GM21717 (cell line): ENCODE results near the gene XXYLT1.

Experiments
- ATAC-seq: cut with Tn5 transposase; IDR thresholded peaks from one replicate; pipeline ENCODE4 v1.9.1; 2021; ENCODE audit warnings: mild to moderate bottlenecking, moderate library complexity; ENCODE audit not compliant: unreplicated experiment

The XXYLT1 gene

DNA sequence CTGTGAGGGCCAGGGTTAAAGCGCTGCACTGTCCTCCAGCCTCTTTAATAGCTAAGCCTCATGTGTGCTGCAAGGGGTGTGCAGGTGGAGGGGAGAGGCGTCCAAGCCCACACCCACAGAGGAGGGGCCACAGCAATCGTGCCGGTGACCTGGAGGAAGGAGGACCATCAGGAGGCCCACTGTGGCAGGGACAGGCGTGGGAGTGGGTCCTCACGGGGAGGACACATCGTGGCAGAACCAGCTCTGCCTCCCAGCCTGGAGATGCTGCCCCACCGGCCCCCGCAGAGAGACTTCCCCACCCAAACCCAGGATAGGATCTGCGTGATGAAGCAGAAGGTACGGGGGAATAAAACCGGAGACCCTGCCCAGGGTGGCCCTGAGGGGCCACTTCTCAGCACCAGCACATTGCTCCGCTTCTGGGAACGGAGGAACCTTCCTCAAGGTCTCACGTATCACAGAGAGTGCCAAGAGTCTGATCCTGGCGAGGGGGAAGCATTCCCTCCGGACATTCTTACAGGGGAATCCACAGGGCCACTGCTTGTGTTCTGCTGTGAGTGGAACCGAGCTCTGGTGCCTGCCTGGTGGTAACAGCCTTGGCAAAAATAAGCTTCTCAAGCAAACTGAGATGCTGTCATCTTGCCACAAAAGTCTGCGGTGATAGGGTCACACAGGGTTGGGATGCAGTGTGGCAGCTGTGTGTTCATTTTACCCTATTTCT is 199.8 kb downstream of the XXYLT1 start:
- no peak for ATAC-seq

DNA sequence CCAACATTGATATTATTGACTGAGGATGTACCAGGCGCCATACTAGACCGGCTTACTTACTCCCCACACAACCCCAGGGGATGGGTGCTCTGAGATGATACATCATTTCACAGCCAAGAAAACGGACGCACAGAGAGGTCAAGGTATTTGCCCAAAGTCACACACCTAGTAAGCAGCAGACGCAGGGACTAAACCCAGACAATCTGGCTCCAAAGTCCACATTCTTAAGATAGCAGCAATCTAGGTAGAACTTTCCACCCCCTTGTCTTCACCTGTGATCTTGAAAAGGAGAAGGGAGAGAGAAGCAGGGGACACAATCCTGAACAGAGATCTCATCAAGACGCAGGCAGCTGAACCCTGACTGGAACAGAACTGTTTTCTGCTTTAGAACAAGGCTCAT is 200.6 kb downstream of the XXYLT1 start:
- ATAC-seq: no peak

DNA sequence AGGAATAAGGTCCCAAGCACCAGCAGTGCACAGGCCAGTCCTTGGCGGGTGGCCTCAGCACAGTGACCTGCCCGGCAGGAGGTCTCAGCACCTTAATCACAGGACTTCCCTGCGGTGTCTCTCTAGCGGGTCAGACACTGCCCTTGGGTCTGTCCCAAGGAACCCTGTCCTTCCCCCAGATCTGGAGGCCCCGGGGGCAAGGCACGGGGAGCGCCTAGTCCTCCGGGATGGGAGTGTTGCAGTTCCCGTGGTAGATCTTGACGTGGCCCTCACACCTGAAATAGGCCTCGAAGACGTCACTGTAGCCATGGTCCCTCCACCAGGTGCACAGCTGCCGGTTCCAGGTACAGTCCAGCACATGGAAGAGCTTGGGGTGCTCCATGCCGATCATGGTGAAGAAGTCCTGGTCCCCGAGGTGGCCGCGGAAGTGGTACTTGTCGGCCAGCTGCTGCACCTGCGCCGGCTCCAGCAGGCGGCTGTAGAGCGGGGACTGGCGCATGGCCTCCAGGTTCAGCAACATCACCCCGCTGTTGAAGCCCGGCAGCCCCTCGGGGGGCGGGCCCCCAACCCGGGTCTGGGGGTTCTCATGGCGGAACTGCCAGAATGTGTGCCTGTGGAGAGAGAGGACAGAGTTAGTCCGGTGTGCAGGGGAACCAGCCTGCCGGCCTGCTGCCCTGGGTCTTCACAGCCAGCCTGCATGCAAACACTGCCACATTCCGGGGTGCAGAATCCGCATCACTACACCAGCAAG is 201.3 kb downstream of the XXYLT1 start:
- no peak for ATAC-seq

- no peak for ATAC-seq
Observed at GRCh38 chr3:195068084-195069080, 202.6 kb downstream of the XXYLT1 start.

DNA sequence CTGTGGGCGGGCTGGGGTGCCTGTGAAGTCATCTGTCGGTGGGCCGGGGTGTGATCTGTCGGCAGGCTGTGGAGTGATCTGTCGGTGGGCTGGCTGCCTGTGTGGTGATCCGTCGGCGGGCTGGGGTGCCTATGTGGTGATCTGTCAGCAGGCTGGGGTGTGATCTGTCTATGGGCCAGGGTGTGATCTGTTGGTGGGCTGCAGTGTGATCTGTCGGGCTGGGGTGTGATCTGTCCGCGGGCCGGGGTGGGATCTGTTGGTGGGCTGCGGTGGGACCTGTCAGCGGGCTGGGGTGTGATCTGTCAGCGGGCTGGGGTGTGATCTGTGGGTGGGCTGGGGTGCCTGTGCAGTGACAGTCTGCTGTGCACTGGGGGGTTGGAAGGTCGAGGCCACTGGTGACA is 204.5 kb downstream of the XXYLT1 start:
- no peak for ATAC-seq

GRCh38 chr3:195065864-195066185 is 205.1 kb downstream of the XXYLT1 start:
- ATAC-seq: no peak

GRCh38 chr3:195065142-195065863 is 205.7 kb downstream of the XXYLT1 start:
- ATAC-seq: no peak

DNA sequence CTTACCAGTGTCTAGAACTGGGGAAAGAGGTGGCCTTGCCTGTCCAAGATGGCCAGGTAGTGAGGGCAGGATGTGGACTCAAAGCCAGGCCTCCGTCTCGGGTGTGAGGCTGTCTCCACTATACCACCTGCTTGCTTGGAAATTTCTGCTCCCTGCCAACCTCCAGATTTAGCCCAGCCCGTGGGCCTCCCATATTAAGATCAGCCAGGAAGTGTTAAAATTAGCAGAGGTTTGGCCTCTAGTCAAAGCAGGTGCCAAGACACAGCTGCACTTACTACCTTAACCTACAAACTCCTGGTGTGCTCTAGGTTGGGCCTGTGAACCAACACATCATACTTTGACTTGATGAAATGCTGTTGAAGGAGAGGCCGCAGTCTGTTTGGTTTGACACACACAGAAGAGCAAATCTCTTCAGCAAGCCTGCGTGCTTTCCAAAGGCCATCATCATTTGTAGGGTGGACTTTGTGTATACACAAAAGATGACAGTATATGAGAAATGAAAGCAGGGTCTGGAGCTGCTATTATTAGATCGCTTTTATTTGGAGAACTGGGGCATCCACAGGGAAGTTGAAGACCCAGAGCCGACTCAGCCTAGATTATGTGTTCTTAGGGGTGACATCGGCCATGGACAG is 206.5 kb downstream of the XXYLT1 start:
- no peak for ATAC-seq

DNA sequence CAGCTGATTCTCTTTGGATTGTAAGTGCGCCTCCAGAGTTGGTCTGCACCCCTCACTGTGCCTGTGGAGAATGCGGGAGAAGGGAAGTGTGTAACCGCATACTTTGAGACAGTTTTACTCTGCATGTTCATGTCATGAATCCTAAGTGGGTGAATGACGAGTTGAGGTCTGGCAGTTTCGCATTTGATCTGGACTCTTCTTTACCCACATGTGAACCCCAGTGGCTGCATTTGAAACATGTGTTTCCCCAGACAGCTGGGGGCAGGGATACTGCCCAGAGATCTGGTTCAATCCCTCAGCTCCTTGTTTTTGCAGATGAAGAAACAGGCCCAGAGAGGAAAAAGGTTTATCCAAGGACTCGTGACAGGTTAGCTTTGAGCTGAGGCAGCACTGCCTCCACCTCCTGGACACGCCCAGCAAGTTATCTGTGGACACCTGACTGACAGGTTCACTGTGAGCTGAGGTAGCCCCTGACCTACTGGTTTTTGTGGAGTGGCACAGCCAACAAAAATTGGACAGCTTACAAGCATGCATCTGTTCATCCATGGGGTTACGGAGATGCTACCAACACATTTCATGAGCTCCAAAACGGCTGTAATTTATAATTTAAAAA is 207.3 kb downstream of the XXYLT1 start:
- ATAC-seq: no peak

- no peak for ATAC-seq
Observed at GRCh38 chr3:195062866-195063540, 208.0 kb downstream of the XXYLT1 start.

DNA sequence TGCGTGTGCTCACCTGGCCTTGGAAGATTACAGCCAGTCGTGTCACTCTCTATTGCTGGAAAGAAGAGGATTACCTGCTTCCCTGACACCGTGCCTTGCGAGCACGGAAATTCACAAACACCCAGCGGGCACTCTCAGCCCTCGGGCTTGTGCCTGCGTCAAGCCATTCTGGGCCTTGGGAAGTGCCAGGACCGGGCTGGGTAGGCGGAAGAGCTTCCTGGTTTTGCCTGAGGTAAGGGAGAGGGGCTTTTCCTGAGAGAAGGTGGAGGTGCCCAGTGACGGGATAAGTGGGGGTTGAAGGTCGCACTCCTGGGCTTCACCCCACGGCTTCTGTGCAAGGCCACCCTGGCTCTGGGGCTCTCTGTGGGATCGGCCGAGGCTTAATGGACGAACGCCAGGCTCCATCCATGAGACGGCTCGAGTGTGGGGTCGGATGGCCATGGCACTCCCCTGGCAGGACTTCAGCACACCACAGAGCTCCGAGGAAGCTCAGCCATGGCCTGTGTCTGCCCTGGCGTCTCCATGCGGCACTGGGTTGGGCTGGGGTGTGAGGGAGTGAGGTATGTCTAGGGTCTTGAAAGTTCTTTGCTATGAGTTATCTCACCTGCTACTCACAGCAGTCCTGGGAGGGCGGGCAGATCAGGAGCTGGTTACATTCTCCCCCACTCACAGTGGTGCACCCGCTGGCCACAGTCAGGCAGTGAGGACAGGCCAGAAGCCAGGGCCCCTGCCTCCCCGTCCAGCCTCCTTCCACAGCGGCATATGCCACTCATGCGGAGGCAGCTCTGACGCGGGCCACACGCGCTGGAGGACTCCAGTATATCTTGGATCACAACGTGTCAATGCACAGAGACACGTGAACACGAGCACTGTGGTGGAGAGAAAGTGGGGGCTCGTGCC is 209.0 kb downstream of the XXYLT1 start:
- ATAC-seq: no peak

- ATAC-seq: no peak
Observed at GRCh38 chr3:195060531-195061291, 210.2 kb downstream of the XXYLT1 start.

- no peak for ATAC-seq
Observed at GRCh38 chr3:195060217-195060481, 210.8 kb downstream of the XXYLT1 start.

- no peak for ATAC-seq
Observed at GRCh38 chr3:195059471-195060216, 211.3 kb downstream of the XXYLT1 start.

GRCh38 chr3:195059006-195059350 is 212.0 kb downstream of the XXYLT1 start:
- ATAC-seq: no peak

DNA sequence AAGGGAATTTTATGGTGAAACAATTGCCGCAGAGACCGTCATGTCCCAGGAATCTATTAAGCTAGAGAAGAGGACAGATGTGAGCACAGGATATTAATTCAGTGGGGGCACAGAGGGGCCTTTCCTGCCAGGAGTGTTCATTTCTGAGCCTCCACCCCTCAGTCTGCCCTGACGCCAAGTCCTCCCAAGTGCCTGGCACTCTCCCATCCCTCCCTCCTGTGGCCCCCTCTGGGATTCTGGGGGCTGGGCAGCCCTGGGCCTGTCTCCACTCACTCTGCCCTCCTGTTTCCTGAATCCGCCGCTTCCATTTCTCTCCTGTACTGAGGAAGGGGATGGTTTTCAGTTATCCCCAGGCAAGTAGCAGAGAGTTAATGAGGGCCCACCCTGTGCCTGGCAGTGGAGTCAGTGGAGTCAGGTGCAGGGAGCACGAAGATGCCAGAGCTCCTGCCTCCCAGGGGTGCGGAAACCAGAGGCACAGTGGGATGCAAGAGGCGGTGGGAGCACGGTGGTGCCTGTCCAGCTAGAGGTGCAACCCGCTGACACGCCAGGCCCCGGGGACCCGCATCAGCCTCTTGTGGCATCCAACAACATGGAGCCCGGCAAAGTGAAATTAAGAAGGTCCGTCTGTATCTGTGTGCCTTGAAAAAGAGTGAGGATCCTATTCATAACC is 212.5 kb downstream of the XXYLT1 start:
- no peak for ATAC-seq

- no peak for ATAC-seq
Observed at GRCh38 chr3:195057716-195058115, 213.2 kb downstream of the XXYLT1 start.
